HT1080 (cell line): ENCODE measurements around the gene PDGFB. TPM values are rescaled to one million over a fixed set of nuclear protein-coding genes. Genes with fewer than 3 reads are reported as not detected.

Experiments
- DNase-seq: peaks from one replicate; pipeline ENCODE4 v3.0.0-alpha.2; 2015; ENCODE audit warnings: low read depth
- total RNA-seq: library from RNA; depleted of rRNA; stranded (reverse); fragments of >200 nt; shearing (Covaris generic); gene quantifications from 2 replicates; pipeline ENCODE4 v1.2.3, GENCODE V29; 2014

The PDGFB gene
- total RNA-seq, 1 experiment from 2014 or later, result 0.06 TPM

DNA sequence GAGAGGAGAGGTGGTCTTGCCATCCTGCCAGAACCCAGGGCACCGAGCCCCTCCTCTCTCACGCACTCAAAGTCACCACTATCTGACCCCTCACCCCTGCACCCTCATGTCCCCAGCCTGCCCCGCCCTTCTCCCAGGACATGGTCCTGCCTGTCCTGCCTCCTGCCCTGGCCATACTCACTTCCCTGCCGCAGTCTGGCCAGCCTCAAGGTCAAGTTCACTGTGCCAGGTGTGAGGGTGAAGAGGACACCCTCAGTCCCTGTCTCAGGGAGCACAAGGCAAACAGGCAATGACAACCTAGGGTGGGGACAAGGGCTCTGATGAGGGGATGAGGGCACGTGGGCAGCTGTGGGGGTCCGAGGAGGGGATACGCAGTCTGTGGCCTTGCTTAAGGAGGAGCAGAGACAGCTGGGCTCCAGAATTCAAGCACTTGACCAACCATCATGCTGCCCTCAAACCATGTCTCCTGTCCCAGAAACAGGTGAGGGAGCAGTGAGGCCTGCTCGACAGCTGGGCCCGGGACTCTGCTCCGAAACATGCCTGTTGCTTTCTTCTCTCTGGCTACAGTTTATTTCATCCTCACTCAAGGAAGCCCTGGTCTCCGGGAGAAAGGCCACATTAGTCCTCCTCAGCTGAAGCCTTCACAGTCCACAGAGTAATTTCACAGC, 36.6 kb downstream of the PDGFB start:
- no peak for DNase-seq

DNA sequence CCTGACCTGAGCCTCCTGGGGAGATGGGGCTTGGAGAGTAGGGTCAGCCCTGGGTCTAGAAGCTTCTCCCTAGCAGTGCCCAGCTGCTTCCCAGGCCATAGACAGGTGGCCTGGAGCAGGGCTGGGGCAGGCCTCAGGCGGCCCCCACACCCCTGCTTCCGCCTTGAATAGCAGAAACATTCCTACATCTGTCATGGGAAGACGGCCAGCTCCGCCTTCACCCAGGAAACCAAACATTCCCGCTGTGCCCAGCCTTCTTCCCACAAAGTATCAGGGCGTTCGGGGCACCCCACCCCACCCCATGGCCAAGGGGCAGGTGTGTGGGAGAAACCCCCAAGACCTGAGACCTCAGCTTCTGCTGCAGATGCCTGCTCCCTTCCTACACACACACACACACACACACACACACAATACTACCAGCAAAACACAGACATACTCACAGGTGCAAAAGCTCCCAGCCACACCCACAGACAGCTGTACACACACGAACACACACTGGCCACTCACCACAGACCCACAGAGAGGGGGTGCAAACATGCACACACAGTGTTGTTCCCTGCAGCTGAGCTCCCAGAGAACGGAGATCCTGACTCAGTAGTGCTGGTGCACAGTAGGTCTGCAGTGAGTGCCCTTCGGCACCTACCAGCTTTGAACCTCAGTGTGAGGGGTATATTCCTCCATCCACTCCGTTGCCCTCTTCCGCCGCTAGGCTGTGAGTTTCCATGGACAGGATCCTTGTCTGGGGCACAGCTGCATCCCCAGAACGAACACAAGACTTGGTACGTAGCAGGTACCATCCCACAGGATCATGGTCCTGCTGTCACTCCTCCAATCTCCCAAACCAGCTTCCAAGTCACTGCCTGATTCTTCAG, 37.4 kb downstream of the PDGFB start:
- no peak for DNase-seq

DNA sequence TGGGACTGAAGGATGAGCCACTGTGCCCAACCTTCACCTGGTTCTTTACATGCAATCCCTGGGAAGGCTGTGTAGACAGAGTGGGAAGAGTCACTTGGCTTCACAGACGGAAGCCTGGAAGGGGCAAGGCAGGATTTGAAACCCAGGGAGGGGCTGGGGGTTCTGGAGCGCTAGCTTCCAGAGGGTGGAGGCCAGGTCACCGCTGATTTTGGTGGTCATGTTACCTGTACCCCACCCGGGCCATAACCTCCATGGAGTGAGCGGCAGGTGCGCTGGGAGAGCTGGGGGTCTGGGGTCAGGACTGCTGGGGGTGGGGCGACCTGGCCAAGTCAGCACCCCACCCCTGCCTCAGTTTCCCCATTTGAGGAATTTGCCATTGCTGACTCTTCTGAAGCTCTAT, 38.3 kb downstream of the PDGFB start:
- DNase-seq, result no peak

DNA sequence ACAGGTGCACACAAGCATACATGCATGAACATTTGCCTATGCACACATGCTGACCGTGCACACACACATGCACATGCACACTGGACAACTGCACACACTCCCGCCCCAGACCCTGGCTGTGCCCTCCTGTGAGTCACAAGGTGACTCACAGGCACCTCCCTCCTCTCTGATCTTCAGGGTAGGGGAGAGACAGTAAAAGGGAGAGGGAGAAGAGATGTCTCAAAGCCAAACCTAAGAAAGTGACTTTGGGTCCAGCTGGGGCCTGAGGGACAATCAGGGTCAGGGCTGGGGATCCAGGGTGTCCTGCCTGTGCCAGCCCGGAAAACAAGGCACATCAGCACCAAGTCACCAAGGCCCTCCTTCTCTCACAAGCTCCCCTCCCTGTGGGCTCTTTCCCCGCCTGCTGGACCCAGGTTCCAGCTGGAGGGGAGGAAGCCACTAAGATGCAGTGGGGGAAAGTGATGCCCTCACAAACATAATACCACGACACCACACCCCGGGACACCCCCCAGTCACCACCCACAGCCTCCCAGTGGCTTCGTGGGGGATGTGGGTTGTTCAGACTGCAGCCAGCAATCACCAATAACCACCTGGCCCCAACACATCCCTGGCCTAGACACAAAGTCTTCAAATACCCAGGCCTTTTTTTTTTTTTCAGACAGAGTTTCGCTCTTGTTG, 39.3 kb downstream of the PDGFB start:
- peak; percentile 87 for DNase-seq

DNA sequence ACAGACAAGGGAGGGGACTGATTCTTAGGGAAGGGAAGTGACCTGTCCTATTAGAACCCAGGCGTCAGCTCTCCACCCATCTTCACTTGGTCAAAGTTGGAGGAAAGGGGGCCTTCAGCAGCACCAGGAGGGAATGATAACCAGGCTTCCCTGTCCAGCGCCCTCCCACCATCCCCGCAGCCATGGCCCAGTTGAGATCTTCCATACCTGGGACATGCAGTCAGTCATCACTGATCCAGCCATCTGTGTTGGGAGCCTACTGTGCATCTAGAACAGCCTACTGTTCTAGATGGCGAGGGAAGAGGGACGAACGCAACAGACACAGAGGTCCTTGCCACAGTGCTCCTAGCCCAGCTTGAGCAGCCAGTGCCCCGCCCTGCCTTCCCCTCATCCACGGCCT, 40.6 kb downstream of the PDGFB start:
- no peak for DNase-seq

DNA sequence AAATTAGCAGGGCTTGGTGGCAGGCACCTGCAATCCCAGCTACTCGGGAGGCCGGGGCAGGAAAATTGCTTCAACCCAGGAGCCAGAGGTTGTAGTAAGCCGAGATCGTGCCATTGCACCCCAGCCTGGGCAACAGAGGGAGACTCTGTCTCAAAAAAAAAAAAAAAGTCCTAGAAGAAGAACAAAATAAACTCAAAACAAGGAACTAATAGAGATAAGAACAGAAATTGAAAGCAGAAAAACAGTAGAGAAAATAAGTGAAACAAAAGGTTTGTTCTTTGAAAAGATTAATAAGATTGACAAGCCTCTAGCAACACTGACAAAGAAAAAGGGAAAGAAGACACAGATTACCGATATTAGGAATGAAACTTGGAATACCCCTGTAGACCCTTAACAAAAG, 47.2 kb downstream of the PDGFB start:
- no peak for DNase-seq

DNA sequence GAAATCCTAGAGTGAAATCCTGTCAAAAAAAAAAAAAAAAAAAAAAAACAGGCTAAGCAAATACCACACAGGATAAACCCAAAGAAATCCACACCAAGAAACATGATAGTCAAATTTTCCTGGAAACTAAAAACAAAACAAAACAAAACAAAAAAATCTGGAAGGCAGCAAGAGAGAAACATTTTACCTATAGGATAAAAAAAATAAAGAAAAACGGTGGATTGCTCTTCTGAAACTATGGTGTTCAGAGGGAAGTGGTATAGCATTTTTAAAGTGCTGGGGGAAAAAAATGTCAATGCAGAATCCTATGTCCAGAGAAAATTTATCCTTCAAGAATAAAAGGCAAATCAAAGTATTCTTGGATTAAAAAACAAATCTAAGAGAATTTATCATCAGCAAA, 50.7 kb downstream of the PDGFB start:
- DNase-seq, result no peak

DNA sequence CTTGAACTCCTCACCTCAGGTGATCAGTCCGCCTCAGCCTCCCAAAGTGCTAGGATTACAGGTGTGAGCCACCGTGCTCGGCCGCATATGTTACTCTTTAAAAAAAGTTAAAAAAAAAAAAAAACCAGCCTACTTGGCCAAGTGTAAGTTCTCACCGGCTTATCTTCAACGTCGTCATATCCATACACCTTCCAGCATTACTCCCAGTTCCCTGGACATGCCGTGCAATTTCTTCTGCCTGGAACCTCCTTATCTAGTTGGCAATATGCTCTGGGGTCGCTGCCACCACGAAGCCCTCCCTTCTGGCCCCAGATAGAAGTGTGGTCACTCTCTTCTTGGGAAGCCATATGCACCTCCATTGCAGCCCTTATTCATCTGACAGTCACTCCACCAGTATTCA, 56.0 kb downstream of the PDGFB start:
- DNase-seq, result no peak

DNA sequence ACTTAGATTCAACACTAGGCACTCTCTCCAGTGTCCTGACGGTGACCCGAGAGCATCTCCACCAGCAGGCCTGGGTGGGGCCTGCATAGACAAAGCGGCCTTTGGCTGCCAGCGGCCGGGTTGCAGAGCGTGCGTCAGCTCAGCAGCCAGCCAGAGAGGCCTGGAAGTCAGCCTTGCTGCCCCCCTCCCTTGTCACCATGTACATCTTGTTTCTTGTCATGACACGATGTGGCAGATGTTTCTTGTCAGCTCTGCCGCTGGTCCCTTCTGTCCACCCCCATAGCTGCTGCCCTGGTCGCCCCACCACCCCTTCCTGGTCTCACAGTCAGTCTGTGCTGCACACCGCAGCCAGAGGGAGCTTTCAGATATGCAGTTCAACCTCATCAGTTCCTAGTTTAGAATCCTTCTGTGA, 59.2 kb downstream of the PDGFB start:
- no peak for DNase-seq

DNA sequence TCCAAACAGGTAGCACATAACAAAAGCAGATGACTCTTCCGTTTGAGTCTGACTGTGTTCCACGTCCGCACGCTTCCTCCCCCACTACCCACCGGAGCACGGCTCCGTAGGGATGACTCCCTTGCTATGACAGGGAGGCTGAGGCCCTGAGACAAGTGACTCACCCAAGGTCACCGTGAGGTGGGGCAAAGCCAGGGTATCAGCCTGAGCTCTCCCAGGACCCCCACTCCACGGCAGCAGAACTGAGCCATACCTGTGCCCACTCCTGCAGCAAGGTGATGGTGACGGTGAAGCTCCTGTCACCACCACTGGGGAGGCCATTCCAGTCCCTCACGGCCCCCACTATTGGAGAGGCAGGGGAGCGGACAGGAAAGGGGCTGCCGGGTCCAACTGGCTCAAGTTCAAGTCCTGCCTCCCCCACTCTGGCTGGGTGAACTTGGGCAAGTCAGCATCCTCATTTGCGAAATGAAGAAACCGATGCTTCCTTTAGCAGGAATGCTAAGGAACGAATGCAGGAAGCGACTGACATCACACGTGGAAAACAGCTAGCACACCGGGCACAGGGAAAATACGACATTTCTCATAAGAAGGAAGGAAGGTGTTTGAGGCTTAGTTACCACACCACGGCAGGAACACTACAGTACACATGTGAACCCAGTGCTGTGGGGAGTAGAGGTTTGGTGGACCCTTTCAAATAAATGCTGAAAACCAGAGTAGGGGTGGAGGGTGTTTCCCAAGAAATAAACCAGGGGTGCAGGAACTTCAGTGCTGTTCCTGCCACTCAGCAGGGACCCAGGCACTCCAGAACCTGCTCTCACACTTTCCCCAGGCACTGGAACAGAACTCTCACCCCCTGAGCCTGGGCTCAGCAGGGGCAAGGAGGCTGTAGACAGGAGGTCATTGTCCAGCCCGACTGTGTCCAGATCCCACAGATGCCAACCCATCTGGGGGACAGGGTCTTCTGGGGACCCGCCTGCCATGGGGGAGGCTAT, 59.9 kb downstream of the PDGFB start:
- no peak for DNase-seq

DNA sequence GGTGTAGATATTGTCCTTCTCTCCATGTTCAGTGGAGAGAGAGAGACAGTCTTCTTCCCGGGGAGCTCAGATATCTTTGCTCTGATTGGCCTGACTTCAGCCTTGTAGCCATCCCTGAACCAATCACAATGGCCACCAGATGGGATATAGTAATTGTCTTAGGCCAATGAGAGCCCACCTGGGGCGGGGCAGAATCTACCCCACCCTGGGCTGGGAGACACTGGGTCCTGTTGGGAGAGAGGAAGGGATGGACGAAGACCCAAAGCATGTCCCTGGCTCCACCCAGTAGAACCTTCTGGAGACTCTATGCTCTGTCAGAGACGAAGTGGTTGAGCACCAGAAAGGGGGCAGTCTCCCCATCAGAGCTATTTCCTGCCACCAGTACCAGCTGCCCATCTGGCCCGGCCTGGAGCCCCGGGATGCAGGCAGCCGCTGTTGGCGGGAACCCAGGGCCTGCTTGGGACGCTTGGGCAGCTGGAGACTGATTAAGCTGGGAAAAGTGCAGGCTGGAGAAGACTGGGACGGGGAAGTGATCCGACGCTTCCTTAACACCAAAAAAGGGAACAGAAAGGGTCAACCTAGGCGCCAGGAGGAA, 60.7 kb downstream of the PDGFB start:
- DNase-seq, result peak; percentile 32

DNA sequence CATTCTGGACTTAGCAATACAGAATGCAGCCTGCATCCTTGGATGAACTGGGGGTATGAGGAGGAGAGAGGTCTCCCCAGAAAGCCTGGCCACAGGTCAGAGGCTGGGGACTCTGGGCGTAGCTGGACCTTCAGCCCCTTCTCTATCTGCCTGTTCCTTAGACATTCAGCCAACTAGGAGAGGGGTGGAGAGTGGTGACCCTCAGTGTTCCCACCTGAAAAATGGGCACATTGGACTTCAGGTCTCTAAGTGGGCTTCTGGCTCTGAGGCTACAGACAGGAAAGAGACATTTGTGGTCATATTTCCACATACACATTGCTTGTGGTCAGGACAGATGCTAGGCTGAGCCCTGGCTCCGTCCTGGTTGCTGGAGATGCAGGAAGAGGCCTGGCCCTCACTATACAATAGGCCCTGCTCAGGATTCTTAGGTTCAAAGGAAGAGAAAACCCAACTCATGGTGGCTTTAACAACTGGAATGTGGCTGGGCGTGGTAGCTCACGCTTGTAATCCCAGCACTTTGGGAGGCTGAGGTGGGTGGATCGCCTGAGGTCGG, 62.2 kb downstream of the PDGFB start:
- peak; percentile 32 for DNase-seq

DNA sequence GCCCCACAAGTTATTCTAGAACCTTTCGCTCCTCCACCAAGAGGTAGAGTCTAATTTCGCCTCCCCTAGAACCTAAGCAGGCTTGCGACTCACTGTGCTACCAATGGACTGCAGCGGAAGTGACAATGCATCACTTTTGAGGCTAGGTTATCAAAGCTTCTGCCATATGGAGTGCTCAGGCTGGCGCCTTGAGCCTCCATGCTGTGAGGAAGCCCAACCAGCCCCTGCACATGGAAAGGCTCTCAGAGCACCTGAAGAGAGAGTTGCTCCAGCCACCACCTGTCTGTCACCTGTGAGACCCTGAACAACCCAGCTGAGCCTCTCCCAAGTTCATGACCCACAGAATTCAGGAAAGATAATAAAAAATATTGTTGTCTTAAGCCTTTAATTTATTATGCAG, 63.0 kb downstream of the PDGFB start:
- DNase-seq, result no peak

DNA sequence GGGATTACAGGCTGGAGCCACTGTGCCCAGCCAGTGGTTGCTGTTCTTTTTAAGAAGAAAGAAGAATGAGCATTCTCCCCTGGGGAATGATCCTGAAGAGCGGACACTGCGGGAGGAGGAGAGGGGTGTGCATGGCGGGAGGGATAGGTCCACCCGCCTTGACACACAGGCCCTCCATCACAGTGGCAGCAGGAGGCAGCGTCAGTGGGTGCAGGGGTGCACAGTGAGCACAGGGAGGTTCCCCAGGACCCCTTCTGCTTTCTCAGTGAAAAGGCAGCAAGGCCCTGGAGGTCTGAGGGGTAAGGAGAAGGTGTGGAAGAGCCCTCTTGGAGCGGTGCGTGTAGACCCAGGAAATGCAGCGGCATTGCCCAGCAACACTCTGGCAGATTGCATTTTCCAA, 63.4 kb downstream of the PDGFB start:
- no peak for DNase-seq

DNA sequence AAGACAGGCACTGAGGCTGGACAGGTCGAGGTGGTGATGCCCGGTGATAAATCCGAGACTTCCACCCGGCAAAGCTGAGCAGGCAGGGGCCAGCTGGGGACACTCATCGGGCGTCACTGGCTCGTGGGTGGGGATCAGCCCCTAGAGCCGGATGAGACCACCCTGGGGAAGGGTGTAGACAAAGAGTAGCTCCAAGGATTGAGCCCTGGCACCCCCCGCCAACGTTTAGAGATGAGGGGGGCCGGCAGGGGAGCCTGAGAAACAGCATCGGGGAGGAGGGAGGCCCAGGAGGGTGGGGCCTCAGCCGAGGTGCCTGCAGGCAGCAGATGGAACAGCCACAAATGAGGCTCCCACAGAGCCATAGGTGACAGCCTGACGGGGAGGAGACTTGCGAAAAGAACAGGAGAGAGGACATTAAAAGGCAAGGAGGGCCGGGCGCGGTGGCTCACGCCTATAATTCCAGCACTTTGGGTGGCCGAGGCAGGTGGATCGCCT, 64.9 kb downstream of the PDGFB start:
- DNase-seq, result no peak

DNA sequence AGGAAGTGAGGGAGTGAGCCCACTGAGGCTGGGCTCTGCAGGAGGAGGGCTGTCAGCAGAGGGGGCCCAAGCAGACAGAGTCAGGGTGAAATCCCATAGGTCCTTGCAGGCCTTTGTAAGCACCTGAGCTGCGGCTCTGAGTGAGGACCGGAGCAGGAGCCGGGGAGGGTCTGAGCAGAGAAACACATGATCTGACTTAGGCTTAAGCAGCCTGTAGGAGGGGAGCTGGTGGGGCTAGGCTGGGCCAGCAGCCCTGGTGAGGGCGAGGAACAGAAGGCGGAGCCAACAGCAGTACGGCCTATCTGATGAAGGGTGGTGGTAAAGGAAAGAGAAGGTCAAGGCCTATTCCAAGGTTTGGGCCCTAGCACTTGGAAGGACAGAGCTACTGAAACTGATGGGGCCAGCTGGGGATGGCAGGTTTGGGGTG, 65.4 kb downstream of the PDGFB start:
- no peak for DNase-seq

DNA sequence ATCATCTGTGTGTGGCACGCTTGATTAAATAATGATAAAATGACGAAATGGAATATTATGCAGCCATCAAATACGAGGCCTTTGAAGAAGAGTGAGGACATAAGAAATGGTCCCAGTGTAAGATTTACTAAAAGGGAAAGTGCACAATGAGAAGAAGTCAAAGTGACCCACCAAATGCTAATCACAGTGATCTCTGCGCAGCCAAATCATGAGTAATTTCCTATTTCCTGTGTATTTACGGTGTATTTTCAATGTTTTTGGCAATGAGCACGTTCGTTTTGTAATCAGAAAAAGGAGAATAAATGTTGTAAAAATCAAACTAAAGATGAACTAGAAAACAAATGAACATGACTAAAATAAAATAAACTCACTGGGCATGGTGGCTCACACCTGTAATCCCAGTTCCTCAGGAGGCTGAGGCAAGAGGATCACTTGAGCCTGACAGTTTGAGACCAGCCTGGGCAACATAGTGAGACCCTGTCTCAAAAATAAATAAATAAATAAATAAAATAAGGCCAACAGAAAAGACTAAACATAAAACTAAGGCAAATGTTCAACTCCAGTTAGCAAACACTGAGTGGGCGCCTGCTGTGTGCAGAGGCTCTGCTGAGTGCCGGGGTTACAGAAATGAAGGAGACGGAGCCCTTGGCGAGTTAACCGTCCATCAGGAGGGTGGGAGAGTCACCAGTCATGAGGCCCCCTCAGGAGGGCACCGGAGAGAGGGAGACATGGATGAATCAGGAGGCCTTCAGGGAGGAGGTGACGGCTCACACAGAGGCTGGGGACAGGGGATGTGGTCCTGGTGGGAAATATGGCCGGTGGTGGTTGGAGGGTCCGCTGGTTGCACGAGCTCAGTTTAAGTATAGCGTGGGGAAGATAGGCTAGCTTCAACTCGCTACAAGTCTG, 66.3 kb downstream of the PDGFB start:
- DNase-seq, result peak; percentile 45

DNA sequence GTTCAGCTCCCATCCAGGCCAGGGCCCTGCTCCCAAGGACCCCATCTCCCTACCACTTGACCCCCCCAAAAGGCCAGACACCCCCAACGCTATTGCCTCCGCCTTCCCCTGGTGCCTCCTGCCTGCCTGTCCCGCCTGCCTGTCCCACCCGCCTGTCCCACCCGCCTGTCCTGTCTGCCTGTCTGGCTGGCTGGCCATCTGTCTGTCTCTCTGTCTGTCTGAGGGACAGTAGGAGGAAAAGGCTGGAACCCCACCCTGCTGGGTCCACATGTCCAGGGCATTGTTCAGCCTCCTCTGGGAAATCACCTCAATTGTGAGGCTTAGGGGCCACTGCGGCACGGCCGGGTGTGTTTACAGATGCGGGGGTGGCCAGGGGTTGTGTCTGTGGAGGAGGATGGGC, 67.0 kb downstream of the PDGFB start:
- DNase-seq, result no peak

DNA sequence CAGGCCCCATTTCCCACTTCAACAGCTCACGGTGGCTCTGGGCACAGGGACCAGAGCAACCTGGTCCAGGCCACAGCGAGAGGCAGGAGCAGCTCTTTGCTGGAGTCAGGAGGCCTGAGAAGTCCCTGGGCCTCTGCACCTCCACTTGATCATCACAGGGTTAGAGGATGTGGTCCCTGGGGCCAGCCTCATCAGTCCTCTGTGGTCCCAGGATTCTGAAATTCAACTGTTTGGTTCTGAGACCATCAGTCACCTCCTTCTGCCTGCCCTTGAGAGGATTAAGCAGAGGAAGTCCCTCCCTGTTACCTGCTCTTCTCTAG, 67.4 kb downstream of the PDGFB start:
- DNase-seq, result no peak
